Common myeloid progenitor, CD34-positive (primary cell): ENCODE measurements around the gene GPX4.

Experiments
- CTCF ChIA-PET: fragments of 350-600 bp; sonication (Branson Sonifier 250); formaldehyde crosslinking; loops from one replicate; lab custom pipeline; 2021; ENCODE audit warnings: antibody characterized with exemption; lab: Charles Lee
- POLR2A ChIA-PET: fragments of 350-600 bp; sonication (Branson Sonifier 250); formaldehyde crosslinking; loops from one replicate; lab custom pipeline; 2021; ENCODE audit warnings: antibody characterized with exemption; lab: Charles Lee
- DNase-seq, 3 donors: peaks; one replicate each; pipeline versions ENCODE4 v3.0.0 to v3.0.0-alpha.2; 2013
- H3K27ac ChIP-seq, 2 experiments: 1 replicate in 1 of 2; 2 replicates in 1 of 2; pipeline ENCODE4 v1.7.0; 2013; ENCODE audit warnings: inconsistent platforms in 2 of 2, low read length in 2 of 2, mild to moderate bottlenecking in 2 of 2, low read depth in 1 of 2, moderate library complexity in 1 of 2; ENCODE audit not compliant: severe bottlenecking in 2 of 2, insufficient read depth in 1 of 2, poor library complexity in 1 of 2
- H3K27me3 ChIP-seq, 5 experiments: replicated peaks in 2 of 5; 1 replicate in 3 of 5; 2 replicates in 2 of 5; pipeline versions ENCODE4 v1.6.1 to v1.7.0; 2013; ENCODE audit warnings: low read length in 4 of 5, mild to moderate bottlenecking in 2 of 5, moderate library complexity in 2 of 5, inconsistent platforms in 1 of 5; ENCODE audit not compliant: insufficient read depth in 5 of 5, control insufficient read depth in 4 of 5
- H3K36me3 ChIP-seq, 4 experiments: 1 replicate in 2 of 4; 2 replicates in 2 of 4; pipeline versions ENCODE4 v1.6.1 to v1.7.0; 2013; ENCODE audit warnings: low read length in 3 of 4, control low read depth in 1 of 4, mild to moderate bottlenecking in 1 of 4; ENCODE audit not compliant: control insufficient read depth in 4 of 4, insufficient read depth in 4 of 4
- H3K4me1 ChIP-seq, 4 experiments: 1 replicate in 3 of 4; 2 replicates in 1 of 4; pipeline versions ENCODE4 v1.6.1 to v1.7.1; 2013; ENCODE audit warnings: low read length in 3 of 4, mild to moderate bottlenecking in 3 of 4, control low read depth in 1 of 4, inconsistent platforms in 1 of 4, moderate library complexity in 1 of 4; ENCODE audit not compliant: control insufficient read depth in 4 of 4, insufficient read depth in 4 of 4; ENCODE audit errors: control extremely low read depth in 1 of 4
- H3K4me3 ChIP-seq, 7 experiments: 1 replicate in 4 of 7; 2 replicates in 3 of 7; pipeline versions ENCODE4 v1.5.1 to v1.7.0; 2013; ENCODE audit warnings: mild to moderate bottlenecking in 7 of 7, low read length in 6 of 7, moderate library complexity in 6 of 7, inconsistent platforms in 2 of 7, low read depth in 2 of 7, control low read depth in 1 of 7; ENCODE audit not compliant: insufficient read depth in 4 of 7, control insufficient read depth in 1 of 7; ENCODE audit errors: extremely low read depth in 1 of 7
- H3K9me3 ChIP-seq, 5 experiments: 1 replicate in 4 of 5; 2 replicates in 1 of 5; pipeline versions ENCODE4 v1.6.1 to v1.7.1; 2013; ENCODE audit warnings: low read length in 4 of 5, mild to moderate bottlenecking in 2 of 5, inconsistent platforms in 1 of 5, low read depth in 1 of 5, moderate library complexity in 1 of 5; ENCODE audit not compliant: control insufficient read depth in 4 of 5, insufficient read depth in 2 of 5; ENCODE audit errors: control extremely low read depth in 1 of 5
- WGBS: methylation state at CpG from one replicate; pipeline ENCODE4 v1.1.5; 2013; ENCODE audit not compliant: insufficient coverage; 5-methylcytosine and 5-hydroxymethylcytosine counted together

Gene GPX4

GRCh38 chr19:1073063-1073955 is 30.5 kb upstream of the GPX4 start:
- Histone ChIP-seq H3K9me3 (no peaks in the 10 kb centered on the region), H3K4me1 (peaks cover 10 to 68% (median 66%) of the 10 kb centered on the region in 4 experiments), H3K27me3 (no peaks in the 10 kb centered on the region), H3K4me3 (no peak overlapping the region), H3K36me3 (peaks cover 2 to 55% (median 30%) of the 10 kb centered on the region in 4 experiments), H3K27ac (no peak overlapping the region)
- POLR2A ChIA-PET, result no interaction called here
- CTCF ChIA-PET, result interaction anchor here (0.8 to 1.7 kb wide), 4 partner anchors 8 to 43 kb away, joined by 3 to 6 read pairs (median 3); no protein-coding TSS in a partner anchor
- WGBS, result 96% methylated on average over 27 of the region's 30 CpGs
- no peak for DNase-seq

GRCh38 chr19:1073956-1074517 is 29.8 kb upstream of the GPX4 start:
- CTCF ChIA-PET, result interaction anchor here (0.8 to 1.7 kb wide), 4 partner anchors 9 to 44 kb away, joined by 3 to 6 read pairs (median 4); no protein-coding TSS in a partner anchor
- Histone ChIP-seq H3K27me3 (no peaks in the 10 kb centered on the region), H3K4me3 (peak overlapping the region in 2 of 7 experiments; percentile 10 to 19)

GRCh38 chr19:1074544-1075283 is 29.1 kb upstream of the GPX4 start:
- Histone ChIP-seq H3K27me3 (no peaks in the 10 kb centered on the region), H3K27ac (no peak overlapping the region), H3K4me1 (peaks cover 10 to 55% (median 52%) of the 10 kb centered on the region in 4 experiments), H3K36me3 (peaks cover 2 to 56% (median 35%) of the 10 kb centered on the region in 4 experiments), H3K4me3 (peak overlapping the region in 2 of 7 experiments; percentile 19 to 57), H3K9me3 (no peaks in the 10 kb centered on the region)
- POLR2A ChIA-PET, result interaction anchor here (0.6 to 1.2 kb wide), 6 partner anchors 9 to 322 kb away, joined by 3 to 7 read pairs (median 4); partner anchors contain the start of genes CIRBP and CNN2
- DNase-seq, result peak; percentile 86 to 93 (median 91)
- 11% methylated on average over 30 of the region's 54 CpGs for WGBS
- CTCF ChIA-PET, result interaction anchor here (0.8 to 5.5 kb wide), 8 partner anchors 7 to 46 kb away, joined by 3 to 19 read pairs (median 4); partner anchors contain the start of gene ARHGAP45

More at GRCh38 chr19:1073956-1074517, 29.8 kb upstream of the GPX4 start:
- WGBS, result 75% methylated on average over 19 of the region's 28 CpGs
- no peak overlapping the region for H3K27ac ChIP-seq
- DNase-seq, result no peak
- H3K9me3 ChIP-seq, result no peaks in the 10 kb centered on the region
- peaks cover 10 to 61% (median 59%) of the 10 kb centered on the region in 4 experiments for H3K4me1 ChIP-seq
- POLR2A ChIA-PET, result interaction anchor here (1.0 to 1.2 kb wide), 3 partner anchors 8 to 195 kb away, joined by 3 to 6 read pairs (median 4); partner anchors contain the start of gene CIRBP
- H3K36me3 ChIP-seq, result peaks cover 2 to 51% (median 31%) of the 10 kb centered on the region in 4 experiments

- POLR2A ChIA-PET, result interaction anchor here (0.6 to 2.3 kb wide), 2 partner anchors 9 to 18 kb away, joined by 3 to 9 read pairs; partner anchors contain the start of gene ARHGAP45
- H3K9me3 ChIP-seq, result no peaks in the 10 kb centered on the region
- CTCF ChIA-PET, result interaction anchor here (0.9 to 5.5 kb wide), 6 partner anchors 9 to 56 kb away, joined by 3 to 19 read pairs (median 4); partner anchors contain the start of gene ARHGAP45
- WGBS, result 94% methylated on average over 4 of the region's 4 CpGs
- H3K27me3 ChIP-seq, result no peaks in the 10 kb centered on the region
- H3K27ac ChIP-seq, result peak overlapping the region in 1 of 2 experiments; percentile 44
- DNase-seq, result no peak
- peaks cover 2 to 63% (median 41%) of the 10 kb centered on the region in 4 experiments for H3K36me3 ChIP-seq
- H3K4me1 ChIP-seq, result peaks cover 10 to 48% (median 43%) of the 10 kb centered on the region in 4 experiments
- no peak overlapping the region for H3K4me3 ChIP-seq
Observed at GRCh38 chr19:1076046-1076386, 27.8 kb upstream of the GPX4 start.

GRCh38 chr19:1076951-1077350 is 26.8 kb upstream of the GPX4 start:
- Histone ChIP-seq H3K27me3 (no peaks in the 10 kb centered on the region), H3K4me3 (peak overlapping the region in 3 of 7 experiments; percentile 20 to 53 (median 45)), H3K36me3 (peaks cover 4 to 65% (median 46%) of the 10 kb centered on the region in 4 experiments), H3K27ac (peak overlapping the region in 1 of 2 experiments; percentile 25), H3K4me1 (peaks cover 10 to 48% (median 43%) of the 10 kb centered on the region in 4 experiments), H3K9me3 (no peaks in the 10 kb centered on the region)
- DNase-seq, result peak; percentile 83 to 95 (median 94)
- POLR2A ChIA-PET, result interaction anchor here (1.0 to 2.3 kb wide), 2 partner anchors 10 to 192 kb away, joined by 4 to 9 read pairs; partner anchors contain the start of genes ARHGAP45 and CIRBP
- CTCF ChIA-PET, result interaction anchor here (0.9 to 5.5 kb wide), 3 partner anchors 9 to 12 kb away, joined by 3 to 19 read pairs (median 5); partner anchors contain the start of gene ARHGAP45
- WGBS, result 20% methylated on average over 9 of the region's 16 CpGs

GRCh38 chr19:1079566-1080111 is 24.2 kb upstream of the GPX4 start:
- no peak overlapping the region for H3K4me3 ChIP-seq
- no peak for DNase-seq

More at GRCh38 chr19:1079566-1080111, 24.2 kb upstream of the GPX4 start:
- WGBS, result 97% methylated on average over 45 of the region's 45 CpGs
- ChIA-PET POLR2A (no interaction called here), CTCF (interaction anchor here (1.0 to 5.5 kb wide), 2 partner anchors 12 to 15 kb away, joined by 3 to 19 read pairs; partner anchors contain the start of gene ARHGAP45)
- H3K9me3 ChIP-seq, result no peaks in the 10 kb centered on the region
- H3K4me1 ChIP-seq, result peaks cover 10 to 32% (median 31%) of the 10 kb centered on the region in 4 experiments
- no peak overlapping the region for H3K27ac ChIP-seq
- peaks cover 4 to 62% (median 51%) of the 10 kb centered on the region in 4 experiments for H3K36me3 ChIP-seq
- no peaks in the 10 kb centered on the region for H3K27me3 ChIP-seq
